CD14-positive monocyte (primary cell): Measurements from ENCODE around the gene DNAH7. TPM values are rescaled to one million over a fixed set of nuclear protein-coding genes. Genes with fewer than 3 reads are reported as not detected.

Experiments used
- DNase-seq, 3 donors: peaks; one replicate each; pipeline ENCODE4 v3.0.0-alpha.2; 2011 to 2022
- H2AFZ ChIP-seq: 2 replicates; pipeline ENCODE4 v1.6.0; 2012; ENCODE audit warnings: mild to moderate bottlenecking, low read depth, low read length, inconsistent platforms; ENCODE audit not compliant: insufficient read depth, poor library complexity, severe bottlenecking
- H3K27ac ChIP-seq, 2 donors: 1 replicate in 1 of 2; 2 replicates in 1 of 2; pipeline ENCODE4 v1.5.1; 2012 to 2013; ENCODE audit warnings: low read length in 2 of 2, control low read depth in 1 of 2, inconsistent platforms in 1 of 2, low read depth in 1 of 2, mild to moderate bottlenecking in 1 of 2
- H3K27me3 ChIP-seq, 2 donors: one replicate each; pipeline versions ENCODE4 v1.6.0 to v1.6.1; 2011 to 2013; ENCODE audit warnings: low read length in 2 of 2; ENCODE audit not compliant: control insufficient read depth in 2 of 2, insufficient read depth in 2 of 2
- H3K36me3 ChIP-seq, 2 donors: replicated peaks in 1 of 2; 1 replicate in 1 of 2; 2 replicates in 1 of 2; pipeline versions ENCODE4 v1.5.1 to v1.6.1; 2012 to 2013; ENCODE audit warnings: low read length in 2 of 2, control low read depth in 1 of 2, inconsistent platforms in 1 of 2, mild to moderate bottlenecking in 1 of 2; ENCODE audit not compliant: insufficient read depth in 2 of 2, control insufficient read depth in 1 of 2
- H3K4me1 ChIP-seq, 2 donors: 1 replicate in 1 of 2; 2 replicates in 1 of 2; pipeline versions ENCODE4 v1.5.1 to v1.6.1; 2012 to 2013; ENCODE audit warnings: low read length in 2 of 2, control low read depth in 1 of 2, inconsistent platforms in 1 of 2, mild to moderate bottlenecking in 1 of 2, moderate library complexity in 1 of 2; ENCODE audit not compliant: insufficient read depth in 2 of 2, control insufficient read depth in 1 of 2
- H3K4me2 ChIP-seq: replicated peaks from 2 replicates; pipeline ENCODE3; 2012; ENCODE audit warnings: low read length, moderate library complexity, mild to moderate bottlenecking; ENCODE audit not compliant: poor library complexity, severe bottlenecking; ENCODE audit errors: extremely low read depth
- H3K4me3 ChIP-seq, 3 experiments: fragments of 200-600 bp in 1 of 3; sonication (generic) in 1 of 3; replicated peaks in 1 of 3; 1 replicate in 2 of 3; 2 replicates in 1 of 3; pipeline ENCODE4 v1.5.1; 2011 to 2013; ENCODE audit warnings: low read length in 3 of 3, mild to moderate bottlenecking in 3 of 3, control low read depth in 2 of 3, low read depth in 2 of 3, inconsistent platforms in 1 of 3, moderate library complexity in 1 of 3
- H3K79me2 ChIP-seq: 2 replicates; pipeline ENCODE4 v1.6.0; 2012; ENCODE audit warnings: mild to moderate bottlenecking, control low read depth, inconsistent platforms, low read length, moderate library complexity; ENCODE audit not compliant: insufficient read depth
- H3K9ac ChIP-seq: 2 replicates; pipeline ENCODE4 v1.6.0; 2017; ENCODE audit warnings: low read length, mild to moderate bottlenecking; ENCODE audit not compliant: insufficient read depth, poor library complexity, severe bottlenecking
- H3K9me3 ChIP-seq, 2 donors: replicated peaks in 1 of 2; 1 replicate in 1 of 2; 2 replicates in 1 of 2; pipeline versions ENCODE4 v1.5.1 to v1.6.1; 2012 to 2013; ENCODE audit warnings: low read length in 2 of 2, control low read depth in 1 of 2; ENCODE audit not compliant: control insufficient read depth in 1 of 2, insufficient read depth in 1 of 2
- H4K20me1 ChIP-seq: 2 replicates; pipeline ENCODE4 v1.6.0; 2012; ENCODE audit warnings: mild to moderate bottlenecking, low read length, control low read depth, moderate library complexity; ENCODE audit not compliant: insufficient read depth
- H3K27ac Mint-ChIP-seq, 7 donors: one replicate each; pipeline ENCODE4 v1.8.0; 2020; ENCODE audit warnings: mild to moderate bottlenecking in 7 of 7, mixed read lengths in 7 of 7, moderate library complexity in 6 of 7, inconsistent platforms in 2 of 7
- H3K27me3 Mint-ChIP-seq, 3 donors: one replicate each; pipeline ENCODE4 v1.8.0; 2021 to 2022; ENCODE audit warnings: low read depth in 3 of 3, mild to moderate bottlenecking in 3 of 3, mixed read lengths in 3 of 3, moderate library complexity in 3 of 3, inconsistent platforms in 1 of 3
- H3K36me3 Mint-ChIP-seq, 2 donors: one replicate each; pipeline ENCODE4 v1.8.0; 2020; ENCODE audit warnings: mixed read lengths in 2 of 2, inconsistent platforms in 1 of 2, mild to moderate bottlenecking in 1 of 2
- H3K4me1 Mint-ChIP-seq: one replicate; pipeline ENCODE4 v1.8.0; 2020; ENCODE audit warnings: mild to moderate bottlenecking, mixed read lengths
- H3K4me3 Mint-ChIP-seq, 2 donors: one replicate each; pipeline ENCODE4 v1.8.0; 2020; ENCODE audit warnings: mild to moderate bottlenecking in 2 of 2, mixed read lengths in 2 of 2, moderate library complexity in 1 of 2
- H3K9me3 Mint-ChIP-seq, 7 donors: one replicate each; pipeline ENCODE4 v1.8.0; 2020 to 2022; ENCODE audit warnings: mixed read lengths in 7 of 7, mild to moderate bottlenecking in 6 of 7, moderate library complexity in 6 of 7, inconsistent platforms in 2 of 7
- CTCF ChIP-seq: fragments of 200-600 bp; IDR thresholded peaks from one replicate; pipeline ENCODE4 v1.8.0; 2022; ENCODE audit warnings: antibody characterized with exemption, mild to moderate bottlenecking
- WGBS: methylation state at CpG from one replicate; pipeline ENCODE4 v1.1.5; 2013; ENCODE audit warnings: missing lambda C conversion rate; ENCODE audit not compliant: insufficient coverage; 5-methylcytosine and 5-hydroxymethylcytosine counted together
- intact Hi-C, 2 donors: fragments of 100-400 bp; cut with micrococcal nuclease; formaldehyde crosslinking; loops; one replicate each; pipeline versions ENCODE4 v1.15.0 to v1.15.1; 2023
- polyA plus RNA-seq, 3 donors: library from polyadenylated mRNA; depleted of rRNA in 1 of 3; unstranded in 2 of 3; stranded (reverse) in 1 of 3; fragments of 300-500 nt in 2 of 3; fragments of >200 nt in 1 of 3; fragmentation: Illumina TruSeq in 2 of 3; gene quantifications; 1 replicate in 2 of 3; 2 replicates in 1 of 3; pipeline ENCODE4 v1.2.3, GENCODE V29; 2012 to 2021

Gene DNAH7
- polyA plus RNA-seq, 3 donors, result 0.07 TPM; not detected in 2

GRCh38 chr2:195758846-195759245, 309.8 kb downstream of the DNAH7 start:
- whole genome bisulfite sequencing, result 100% methylated on average over 1 of the region's 3 CpGs
- intact Hi-C loops, result no loop called here
- H3K9me3 Mint-ChIP-seq, result peaks cover 2 to 15% (median 11%) of the 10 kb centered on the region in 7 donors
- no peak overlapping the region for H3K4me3 Mint-ChIP-seq
- H3K27ac Mint-ChIP-seq, result no peak overlapping the region
- Histone ChIP-seq H3K4me1 (no peaks in the 10 kb centered on the region), H2AFZ (no peak overlapping the region), H3K36me3 (no peaks in the 10 kb centered on the region), H3K27me3 (no peaks in the 10 kb centered on the region), H3K9me3 (peaks cover 0 to 19% of the 10 kb centered on the region in 2 donors), H3K4me3 (no peak overlapping the region), H3K27ac (no peak overlapping the region), H4K20me1 (no peaks in the 10 kb centered on the region), H3K9ac (no peak overlapping the region), H3K79me2 (no peaks in the 10 kb centered on the region), H3K4me2 (no peak overlapping the region)
- no peak for TF ChIP-seq CTCF
- no peaks in the 10 kb centered on the region for H3K4me1 Mint-ChIP-seq
- no peak for DNase-seq
- peaks cover 0 to 2% (median 0%) of the 10 kb centered on the region in 3 donors for H3K27me3 Mint-ChIP-seq
- no peaks in the 10 kb centered on the region for H3K36me3 Mint-ChIP-seq

- no peak overlapping the region for H3K4me3 ChIP-seq
- no peak overlapping the region for H3K9ac ChIP-seq
- no peaks in the 10 kb centered on the region for H3K27me3 ChIP-seq
- H3K27ac ChIP-seq, result no peak overlapping the region
- no peak overlapping the region for H3K4me3 Mint-ChIP-seq
- no peaks in the 10 kb centered on the region for H3K36me3 ChIP-seq
- peaks cover 2 to 15% (median 8%) of the 10 kb centered on the region in 7 donors for H3K9me3 Mint-ChIP-seq
- no peaks in the 10 kb centered on the region for H3K4me1 ChIP-seq
- peaks cover 0 to 19% of the 10 kb centered on the region in 2 donors for H3K9me3 ChIP-seq
- TF ChIP-seq CTCF, result no peak
- no peaks in the 10 kb centered on the region for H4K20me1 ChIP-seq
- intact Hi-C loops, result no loop called here
- no peak overlapping the region for H3K27ac Mint-ChIP-seq
- 100% methylated on average over 1 of the region's 7 CpGs for whole genome bisulfite sequencing
- no peaks in the 10 kb centered on the region for H3K4me1 Mint-ChIP-seq
- no peaks in the 10 kb centered on the region for H3K36me3 Mint-ChIP-seq
- H2AFZ ChIP-seq, result no peak overlapping the region
- DNase-seq, result no peak
- H3K4me2 ChIP-seq, result no peak overlapping the region
- peaks cover 0 to 2% (median 0%) of the 10 kb centered on the region in 3 donors for H3K27me3 Mint-ChIP-seq
- H3K79me2 ChIP-seq, result no peaks in the 10 kb centered on the region
Measured at GRCh38 chr2:195756218-195756942, 312.3 kb downstream of the DNAH7 start.
